A673 (cell line): Measurements from ENCODE around the gene EPHX1. TPM values are rescaled to one million over a fixed set of nuclear protein-coding genes. Genes with fewer than 3 reads are reported as not detected.

Source experiments
- BruUV-seq: library from RNA; stranded (reverse); fragments of 400-500 nt; replicated peaks from 2 replicates; lab custom pipeline; 2021; lab: Mats Ljungman, UMichigan
- CTCF ChIA-PET: fragments of 300-600 bp; sonication (Branson Sonifier 250); formaldehyde crosslinking; loops from one replicate; lab custom pipeline; 2022; ENCODE audit warnings: antibody characterized with exemption; lab: Charles Lee
- POLR2A ChIA-PET: fragments of 300-600 bp; sonication (Branson Sonifier 250); formaldehyde crosslinking; loops from one replicate; lab custom pipeline; 2022; ENCODE audit warnings: antibody characterized with exemption; ENCODE audit not compliant: low non-redundant PET; lab: Charles Lee
- DNase-seq: peaks from one replicate; pipeline ENCODE4 v3.0.0-alpha.2; 2015; ENCODE audit warnings: low spot score
- H3K27ac ChIP-seq: fragments of 200-600 bp; sonication (generic); 2 replicates; pipeline ENCODE4 v1.5.1; 2016; ENCODE audit warnings: mixed run types, low read depth, mild to moderate bottlenecking, mixed read lengths, antibody characterized with exemption, low read length; ENCODE audit not compliant: poor library complexity, severe bottlenecking
- H3K27me3 ChIP-seq: fragments of 200-600 bp; sonication (generic); replicated peaks from 2 replicates; pipeline ENCODE4 v1.6.1; 2017; ENCODE audit warnings: mixed run types, low read depth, mild to moderate bottlenecking, mixed read lengths, antibody characterized with exemption, low read length; ENCODE audit not compliant: insufficient read depth, poor library complexity
- H3K36me3 ChIP-seq: fragments of 200-600 bp; sonication (generic); 2 replicates; pipeline ENCODE4 v1.6.1; 2016; ENCODE audit warnings: mixed run types, mild to moderate bottlenecking, mixed read lengths, antibody characterized with exemption, low read length; ENCODE audit not compliant: insufficient read depth, poor library complexity, severe bottlenecking
- H3K4me1 ChIP-seq: fragments of 200-600 bp; sonication (generic); 2 replicates; pipeline ENCODE4 v1.6.1; 2017; ENCODE audit warnings: mixed run types, mild to moderate bottlenecking, mixed read lengths, antibody characterized with exemption, low read length; ENCODE audit not compliant: insufficient read depth, poor library complexity, severe bottlenecking
- H3K4me3 ChIP-seq: fragments of 200-600 bp; sonication (generic); 2 replicates; pipeline ENCODE4 v1.5.1; 2016; ENCODE audit warnings: low read depth, mixed run types, mild to moderate bottlenecking, mixed read lengths, low read length; ENCODE audit not compliant: poor library complexity, severe bottlenecking
- H3K9me3 ChIP-seq: fragments of 200-600 bp; sonication (generic); 2 replicates; pipeline ENCODE4 v1.6.1; 2016; ENCODE audit warnings: mixed run types, low read depth, mild to moderate bottlenecking, mixed read lengths, antibody characterized with exemption, low read length; ENCODE audit not compliant: poor library complexity, severe bottlenecking
- EZH2 ChIP-seq: fragments of 200-600 bp; sonication (generic); IDR thresholded peaks from 2 replicates; pipeline ENCODE4 v1.6.1; 2017; ENCODE audit warnings: borderline replicate concordance, low read depth, mild to moderate bottlenecking, mixed read lengths, antibody characterized with exemption, low read length; ENCODE audit not compliant: poor library complexity, severe bottlenecking
- intact Hi-C: fragments of 100-400 bp; cut with micrococcal nuclease; formaldehyde crosslinking; loops from one replicate; pipeline ENCODE4 v1.10.0; 2022; ENCODE audit not compliant: unreplicated experiment
- total RNA-seq: library from RNA; stranded (reverse); gene quantifications from 2 replicates; pipeline ENCODE4 v1.2.3, GENCODE V29; 2021
- TF ChIP-seq, protein P1 (sequence below): fragments of 300-800, 200-600 bp; sonication (generic); conservative IDR thresholded peaks from 2 replicates; pipeline ENCODE4 v1.5.1; 2017; ENCODE audit warnings: low read depth, mild to moderate bottlenecking, antibody characterized with exemption, low read length, moderate library complexity, mixed read lengths

The EPHX1 gene
- total RNA-seq, 1 experiment from 2014 or later = 22.4 TPM

DNA sequence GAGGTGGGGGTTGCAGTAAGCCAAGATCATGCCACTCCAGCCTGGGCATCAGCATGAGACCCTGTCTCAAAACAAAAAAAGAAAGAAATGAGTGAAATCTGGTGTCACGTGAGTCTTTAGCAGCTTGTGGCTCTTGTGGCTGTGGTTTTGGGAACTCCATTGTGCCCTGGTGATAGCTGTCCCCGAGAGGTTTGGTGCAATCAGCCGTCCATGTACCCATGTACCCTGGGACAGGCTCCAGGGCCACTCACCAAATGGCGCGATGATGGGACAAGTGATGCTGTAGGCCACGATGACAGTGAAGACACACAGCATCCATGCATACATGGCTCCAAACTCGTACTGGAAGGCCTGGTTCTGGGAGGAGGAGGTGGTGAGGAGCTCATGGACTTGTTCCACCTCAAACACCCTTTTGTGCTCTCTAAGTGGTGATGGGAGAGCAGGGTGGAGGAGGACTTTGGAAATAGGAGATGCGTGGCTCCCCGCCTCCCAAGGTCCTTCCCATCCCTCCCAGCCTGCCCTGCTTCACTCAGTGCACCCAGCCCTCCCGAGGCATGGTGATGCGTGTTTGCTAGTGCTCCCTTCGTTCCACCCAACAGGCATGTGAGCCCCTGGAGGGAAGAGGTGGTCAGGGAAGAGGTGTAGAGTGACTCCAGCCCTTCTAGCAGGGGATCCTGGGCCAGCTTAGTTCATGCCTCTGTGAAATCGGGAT is 42.6 kb downstream of the EPHX1 start:
- intact Hi-C loops = no loop called here
- POLR2A ChIA-PET = no interaction called here

DNA sequence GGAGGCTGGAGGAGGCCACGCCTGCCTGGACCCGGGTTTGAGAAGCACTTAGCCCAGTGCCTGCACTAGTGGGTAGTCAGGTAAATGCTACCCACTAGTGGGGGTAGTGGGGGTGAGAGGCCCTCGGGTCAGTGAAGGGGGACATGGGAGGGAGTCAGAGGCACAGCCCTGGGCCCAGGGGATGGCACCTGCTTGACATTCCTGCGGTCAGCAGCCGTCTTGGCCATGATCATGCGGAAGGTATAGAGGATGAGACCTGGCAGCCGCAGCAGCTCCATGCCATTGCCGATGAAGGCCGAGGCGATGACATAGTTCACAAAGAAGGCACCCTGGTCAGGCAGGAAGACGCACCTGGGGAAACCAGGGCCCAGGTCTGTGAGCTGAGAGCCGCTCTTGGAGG is 43.5 kb downstream of the EPHX1 start:
- POLR2A ChIA-PET = no interaction called here
- no peak for TF ChIP-seq EZH2
- TF ChIP-seq, protein P1, sequence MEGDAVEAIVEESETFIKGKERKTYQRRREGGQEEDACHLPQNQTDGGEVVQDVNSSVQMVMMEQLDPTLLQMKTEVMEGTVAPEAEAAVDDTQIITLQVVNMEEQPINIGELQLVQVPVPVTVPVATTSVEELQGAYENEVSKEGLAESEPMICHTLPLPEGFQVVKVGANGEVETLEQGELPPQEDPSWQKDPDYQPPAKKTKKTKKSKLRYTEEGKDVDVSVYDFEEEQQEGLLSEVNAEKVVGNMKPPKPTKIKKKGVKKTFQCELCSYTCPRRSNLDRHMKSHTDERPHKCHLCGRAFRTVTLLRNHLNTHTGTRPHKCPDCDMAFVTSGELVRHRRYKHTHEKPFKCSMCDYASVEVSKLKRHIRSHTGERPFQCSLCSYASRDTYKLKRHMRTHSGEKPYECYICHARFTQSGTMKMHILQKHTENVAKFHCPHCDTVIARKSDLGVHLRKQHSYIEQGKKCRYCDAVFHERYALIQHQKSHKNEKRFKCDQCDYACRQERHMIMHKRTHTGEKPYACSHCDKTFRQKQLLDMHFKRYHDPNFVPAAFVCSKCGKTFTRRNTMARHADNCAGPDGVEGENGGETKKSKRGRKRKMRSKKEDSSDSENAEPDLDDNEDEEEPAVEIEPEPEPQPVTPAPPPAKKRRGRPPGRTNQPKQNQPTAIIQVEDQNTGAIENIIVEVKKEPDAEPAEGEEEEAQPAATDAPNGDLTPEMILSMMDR = no peak

More for the DNA sequence above, 42.6 kb downstream of the EPHX1 start:
- H3K27me3 ChIP-seq = no peaks in the 10 kb centered on the region
- H3K4me3 ChIP-seq = no peak overlapping the region
- no peak for TF ChIP-seq EZH2
- TF ChIP-seq, protein P1 = no peak
- H3K36me3 ChIP-seq = no peaks in the 10 kb centered on the region
- no peak for DNase-seq
- no TSS peak for BruUV-seq
- CTCF ChIA-PET = no interaction called here
- no peaks in the 10 kb centered on the region for H3K4me1 ChIP-seq
- H3K9me3 ChIP-seq = no peaks in the 10 kb centered on the region
- H3K27ac ChIP-seq = no peak overlapping the region

DNA sequence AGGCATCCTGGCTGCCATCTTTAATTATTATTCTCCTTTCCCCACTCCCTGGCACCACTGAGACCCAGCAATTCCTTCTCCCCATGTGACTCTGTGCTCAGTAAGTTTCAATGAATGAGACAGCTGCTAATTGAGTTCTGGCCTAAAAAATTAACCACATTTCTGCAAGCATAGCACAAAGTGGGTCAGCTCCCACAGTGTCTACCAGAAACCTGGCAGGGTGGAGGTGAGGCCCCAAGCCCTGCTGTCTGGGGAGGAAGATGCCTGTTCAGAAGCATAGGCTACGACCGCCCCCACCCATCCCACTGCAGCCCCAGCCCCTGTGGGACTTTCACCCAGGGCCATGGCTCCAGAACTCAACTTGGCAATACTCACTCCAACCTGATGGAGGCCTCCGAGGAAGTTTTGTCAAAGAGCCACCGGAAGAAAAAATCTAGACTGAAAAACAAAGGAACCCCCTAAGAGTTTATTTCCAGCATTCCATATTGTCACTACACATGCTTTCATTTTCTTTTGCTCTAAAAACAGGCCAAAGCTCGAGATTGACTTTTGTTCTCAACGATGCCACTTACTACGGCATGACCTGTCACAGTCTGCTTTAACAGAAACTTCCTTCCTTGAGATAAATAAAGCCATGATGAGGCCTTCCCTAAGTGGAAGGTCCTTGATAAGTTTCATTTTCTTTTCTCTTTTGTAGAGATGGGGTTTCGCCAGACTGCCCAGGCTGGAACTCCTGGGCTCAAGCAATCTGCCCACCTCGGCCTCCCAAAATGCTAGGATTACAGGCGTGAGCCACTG is 45.8 kb downstream of the EPHX1 start:
- no TSS peak for BruUV-seq
- ChIA-PET POLR2A (no interaction called here), CTCF (no interaction called here)
- Histone ChIP-seq H3K4me3 (no peak overlapping the region), H3K27me3 (no peaks in the 10 kb centered on the region), H3K36me3 (no peaks in the 10 kb centered on the region), H3K9me3 (no peaks in the 10 kb centered on the region), H3K27ac (no peak overlapping the region), H3K4me1 (no peaks in the 10 kb centered on the region)
- DNase-seq = no peak
- intact Hi-C loops = no loop called here
- TF ChIP-seq EZH2 = no peak
- TF ChIP-seq, protein P1 = no peak

More for the DNA sequence above, 43.5 kb downstream of the EPHX1 start:
- CTCF ChIA-PET = no interaction called here
- Histone ChIP-seq H3K9me3 (no peaks in the 10 kb centered on the region), H3K27ac (no peak overlapping the region), H3K27me3 (no peaks in the 10 kb centered on the region), H3K36me3 (no peaks in the 10 kb centered on the region), H3K4me1 (no peaks in the 10 kb centered on the region), H3K4me3 (no peak overlapping the region)
- BruUV-seq = no TSS peak
- intact Hi-C loops = no loop called here
- no peak for DNase-seq
